ENCODE measurements around the gene SNAPIN. TPM values are rescaled to one million over a fixed set of nuclear protein-coding genes. Genes with fewer than 3 reads are reported as not detected.
A peak's percentile ranks its signal among the peaks of the same experiment; 100 is the strongest.
"Not testable (repeated sequence)": the region's sequence is repeated elsewhere in the genome, so short reads cannot be mapped to it uniquely, and the experiment has no call there.

Gene SNAPIN
- total RNA-seq, 2 donors from 2014 or later: 64.9 to 73.0 TPM

GRCh38 chr1:153663211-153663610, 4.7 kb downstream of the SNAPIN start:
- H3K27me3 ChIP-seq (replicated peaks; ENCODE audit: insufficient read depth): no peaks in the 10 kb centered on the region
- H3K27ac ChIP-seq: no peak overlapping the region
- TF ChIP-seq CTCF (IDR thresholded peaks at IDR 0.05): no peak
- TF ChIP-seq POLR2AphosphoS5 (IDR thresholded peaks at IDR 0.05): no peak
- no peak for TF ChIP-seq POLR2A (IDR thresholded peaks at IDR 0.05)
- no peak overlapping the region for H3K4me3 ChIP-seq
- H3K4me1 ChIP-seq (replicated peaks): no peaks in the 10 kb centered on the region
- peaks cover 8 to 24% of the 10 kb centered on the region in 2 donors for H3K36me3 ChIP-seq
- intact Hi-C loops (cut with DNase I): no loop called here
- no peak for DNase-seq (ENCODE audit: low spot score)
- WGBS: 79% methylated on average over 5 of the region's 5 CpGs
- H3K9me3 ChIP-seq: no peaks in the 10 kb centered on the region

GRCh38 chr1:153667439-153667838, 8.9 kb downstream of the SNAPIN start:
- H3K27me3 ChIP-seq (replicated peaks; ENCODE audit: insufficient read depth): no peaks in the 10 kb centered on the region
- H3K4me1 ChIP-seq (replicated peaks): peaks cover 8% of the 10 kb centered on the region
- no peaks in the 10 kb centered on the region for H3K9me3 ChIP-seq
- no peak overlapping the region for H3K4me3 ChIP-seq
- DNase-seq (ENCODE audit: low spot score): no peak
- TF ChIP-seq CTCF (IDR thresholded peaks at IDR 0.05): no peak
- no peak for TF ChIP-seq POLR2AphosphoS5 (IDR thresholded peaks at IDR 0.05)
- TF ChIP-seq POLR2A (IDR thresholded peaks at IDR 0.05): no peak
- intact Hi-C loops (cut with DNase I): no loop called here
- 81% methylated on average over 4 of the region's 4 CpGs for WGBS
- peaks cover 8 to 20% of the 10 kb centered on the region in 2 donors for H3K36me3 ChIP-seq
- no peak overlapping the region for H3K27ac ChIP-seq

DNA sequence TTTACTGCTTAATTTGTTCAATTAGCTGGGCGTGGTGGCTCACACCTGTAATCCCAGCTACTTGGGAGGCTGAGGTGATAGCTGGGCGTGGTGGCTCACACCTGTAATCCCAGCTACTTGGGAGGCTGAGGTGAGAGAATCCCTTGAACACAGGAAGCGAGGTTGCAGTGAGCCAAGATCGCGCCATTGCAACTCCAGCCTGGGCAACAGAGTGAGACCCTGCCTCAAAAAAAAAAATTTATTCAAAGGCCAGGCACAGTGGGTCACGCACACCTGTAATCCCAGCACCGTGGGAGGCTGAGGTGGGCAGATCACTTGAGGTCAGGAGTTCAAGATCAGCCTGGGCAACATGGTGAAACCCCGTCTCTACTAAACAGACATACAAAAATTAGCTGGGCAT, 10.2 kb downstream of the SNAPIN start:
- intact Hi-C loops (cut with DNase I); DNase-seq (ENCODE audit: low spot score); H3K27me3 ChIP-seq (replicated peaks; ENCODE audit: insufficient read depth); H3K27ac ChIP-seq; H3K4me1 ChIP-seq (replicated peaks); H3K9me3 ChIP-seq; H3K4me3 ChIP-seq: not testable (repeated sequence)
- peaks cover 8 to 18% of the 10 kb centered on the region in 2 donors for H3K36me3 ChIP-seq
- 95% methylated on average over 8 of the region's 8 CpGs for WGBS

DNA sequence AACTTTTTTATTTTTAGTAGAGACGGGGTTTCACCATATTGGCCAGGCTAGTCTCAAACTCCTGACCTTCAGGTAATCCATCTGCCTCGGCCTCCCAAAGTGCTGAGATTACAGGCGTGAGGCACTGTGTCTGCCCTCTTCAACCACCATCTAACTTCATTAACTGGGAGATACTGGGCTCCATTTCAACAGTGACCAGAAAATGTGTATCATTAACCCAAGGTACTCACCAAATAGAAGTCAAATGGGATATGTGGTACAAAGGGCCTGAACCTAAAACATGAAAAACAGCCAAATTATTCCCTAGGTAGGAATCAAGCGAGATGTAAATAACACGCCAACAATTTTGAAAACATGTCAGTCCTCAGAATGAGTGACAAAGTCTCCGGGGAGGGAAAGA, 11.1 kb downstream of the SNAPIN start:
- 76% methylated on average over 6 of the region's 6 CpGs for WGBS
- Histone ChIP-seq H3K27ac (peak overlapping the region in 1 of 2 donors; percentile 12), H3K4me1 (replicated peaks) (peaks cover 8% of the 10 kb centered on the region), H3K36me3 (peaks cover 8 to 14% of the 10 kb centered on the region in 2 donors), H3K4me3 (peak overlapping the region; percentile 62 to 77), H3K9me3 (no peaks in the 10 kb centered on the region), H3K27me3 (replicated peaks; ENCODE audit: insufficient read depth) (no peaks in the 10 kb centered on the region)
- no peak for TF ChIP-seq POLR2AphosphoS5 (IDR thresholded peaks at IDR 0.05)
- TF ChIP-seq POLR2A (IDR thresholded peaks at IDR 0.05): no peak
- TF ChIP-seq CTCF (IDR thresholded peaks at IDR 0.05): no peak
- intact Hi-C loops (cut with DNase I): loop anchor here (5.0 kb wide), 1 partner anchor 97 kb away; no protein-coding TSS in a partner anchor
- DNase-seq (ENCODE audit: low spot score): no peak

DNA sequence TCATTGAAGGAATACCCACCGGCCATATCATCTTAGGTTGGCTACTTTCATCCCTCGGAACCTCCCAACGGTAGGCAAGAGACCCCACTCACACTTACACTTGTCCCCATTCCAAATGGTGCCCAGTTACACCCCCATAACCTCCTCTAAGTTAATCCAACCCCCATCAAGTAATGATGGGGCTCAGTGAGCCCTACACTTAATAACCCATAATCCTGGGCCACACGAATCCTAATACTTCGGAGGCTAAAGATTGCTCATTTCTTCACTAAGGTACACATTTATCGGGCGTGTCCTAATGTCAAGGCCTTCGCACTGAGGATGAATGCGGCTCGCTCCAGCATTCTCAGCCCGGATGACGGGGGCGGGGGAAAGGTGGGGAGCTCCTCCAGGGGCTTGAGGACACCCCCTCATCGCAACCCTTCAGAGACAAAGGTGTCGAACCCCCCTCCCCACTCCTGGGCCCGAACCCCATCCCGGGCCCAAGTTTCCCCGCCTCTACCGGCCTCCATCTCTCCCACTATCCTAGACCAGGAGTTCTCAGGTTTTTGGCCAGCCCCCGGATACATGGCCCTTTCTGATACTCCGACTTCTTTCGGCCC, 11.9 kb downstream of the SNAPIN start:
- peaks cover 8% of the 10 kb centered on the region for H3K4me1 ChIP-seq (replicated peaks)
- peak overlapping the region; percentile 75 to 76 for H3K27ac ChIP-seq
- peak overlapping the region; percentile 62 to 77 for H3K4me3 ChIP-seq
- intact Hi-C loops (cut with DNase I): loop anchor here (5.0 kb wide), 1 partner anchor 98 kb away; no protein-coding TSS in a partner anchor
- WGBS: 1% methylated on average over 22 of the region's 22 CpGs
- peaks cover 8 to 9% of the 10 kb centered on the region in 2 donors for H3K36me3 ChIP-seq
- no peaks in the 10 kb centered on the region for H3K27me3 ChIP-seq (replicated peaks; ENCODE audit: insufficient read depth)
- no peak for DNase-seq (ENCODE audit: low spot score)
- no peaks in the 10 kb centered on the region for H3K9me3 ChIP-seq
- no peak for TF ChIP-seq CTCF (IDR thresholded peaks at IDR 0.05)
- TF ChIP-seq POLR2AphosphoS5 (IDR thresholded peaks at IDR 0.05): no peak
- TF ChIP-seq POLR2A (IDR thresholded peaks at IDR 0.05): no peak
